ENCODE measurements around the gene TDRD6.
A peak's percentile ranks its signal among the peaks of the same experiment; 100 is the strongest.
"Not testable (repeated sequence)": the region's sequence is repeated elsewhere in the genome, so short reads cannot be mapped to it uniquely, and the experiment has no call there.

TDRD6 gene, protein sequence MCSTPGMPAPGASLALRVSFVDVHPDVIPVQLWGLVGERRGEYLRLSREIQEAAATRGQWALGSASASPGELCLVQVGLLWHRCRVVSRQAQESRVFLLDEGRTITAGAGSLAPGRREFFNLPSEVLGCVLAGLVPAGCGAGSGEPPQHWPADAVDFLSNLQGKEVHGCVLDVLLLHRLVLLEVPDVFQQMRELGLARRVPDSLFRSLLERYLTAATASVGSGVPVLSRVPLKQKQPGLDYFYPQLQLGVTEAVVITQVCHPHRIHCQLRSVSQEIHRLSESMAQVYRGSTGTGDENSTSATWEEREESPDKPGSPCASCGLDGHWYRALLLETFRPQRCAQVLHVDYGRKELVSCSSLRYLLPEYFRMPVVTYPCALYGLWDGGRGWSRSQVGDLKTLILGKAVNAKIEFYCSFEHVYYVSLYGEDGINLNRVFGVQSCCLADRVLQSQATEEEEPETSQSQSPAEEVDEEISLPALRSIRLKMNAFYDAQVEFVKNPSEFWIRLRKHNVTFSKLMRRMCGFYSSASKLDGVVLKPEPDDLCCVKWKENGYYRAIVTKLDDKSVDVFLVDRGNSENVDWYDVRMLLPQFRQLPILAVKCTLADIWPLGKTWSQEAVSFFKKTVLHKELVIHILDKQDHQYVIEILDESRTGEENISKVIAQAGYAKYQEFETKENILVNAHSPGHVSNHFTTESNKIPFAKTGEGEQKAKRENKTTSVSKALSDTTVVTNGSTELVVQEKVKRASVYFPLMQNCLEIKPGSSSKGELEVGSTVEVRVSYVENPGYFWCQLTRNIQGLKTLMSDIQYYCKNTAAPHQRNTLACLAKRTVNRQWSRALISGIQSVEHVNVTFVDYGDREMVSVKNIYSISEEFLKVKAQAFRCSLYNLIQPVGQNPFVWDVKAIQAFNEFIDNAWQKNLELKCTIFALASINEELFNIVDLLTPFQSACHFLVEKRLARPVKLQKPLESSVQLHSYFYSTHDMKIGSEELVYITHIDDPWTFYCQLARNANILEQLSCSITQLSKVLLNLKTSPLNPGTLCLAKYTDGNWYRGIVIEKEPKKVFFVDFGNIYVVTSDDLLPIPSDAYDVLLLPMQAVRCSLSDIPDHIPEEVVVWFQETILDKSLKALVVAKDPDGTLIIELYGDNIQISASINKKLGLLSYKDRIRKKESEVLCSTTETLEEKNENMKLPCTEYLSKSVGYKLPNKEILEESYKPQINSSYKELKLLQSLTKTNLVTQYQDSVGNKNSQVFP (N-terminal part only)

DNA sequence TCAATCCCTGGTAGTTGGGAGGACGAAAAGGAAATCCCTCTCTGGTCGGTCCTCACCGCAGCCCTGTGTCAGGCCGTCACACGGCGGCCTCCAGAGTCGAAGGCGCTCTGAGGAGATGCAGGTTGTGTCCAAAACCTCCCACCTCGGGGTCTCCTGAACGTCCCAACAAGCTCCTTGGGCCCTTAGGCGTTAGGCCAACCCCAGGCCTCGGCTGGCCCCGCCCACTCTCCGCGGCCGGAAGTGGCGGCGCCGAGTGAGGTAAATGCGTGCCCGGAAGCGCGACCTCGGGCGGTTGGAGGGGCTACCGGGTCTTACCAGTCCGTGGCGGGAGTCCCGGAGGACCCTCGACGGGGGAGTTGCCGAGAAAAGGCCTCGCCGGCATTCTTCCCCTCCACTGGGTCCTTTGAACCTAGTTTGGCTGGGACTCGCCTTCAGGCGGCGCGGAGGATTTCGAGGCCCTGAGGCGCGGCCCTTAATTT, at the start of gene TDRD6:
TSS of gene TDRD6 (plus strand) at position 267 of the 479 bp plus-strand sequence. CDS start 244 bp downstream, outside the sequence.
- intact Hi-C loops (cut with micrococcal nuclease), result no loop called here
- no peaks in the 10 kb centered on the region for H3K4me1 Mint-ChIP-seq (ENCODE audit: low read depth)
- no peaks in the 10 kb centered on the region for H3K36me3 Mint-ChIP-seq (ENCODE audit: low read depth)
- peaks cover 2% of the 10 kb centered on the region for H3K27me3 Mint-ChIP-seq
- H3K4me3 Mint-ChIP-seq, result no peak within 1 kb of the TSS
- no peak within 1 kb of the TSS for H3K27ac Mint-ChIP-seq
- no peaks in the 10 kb centered on the region for H3K9me3 Mint-ChIP-seq

DNA sequence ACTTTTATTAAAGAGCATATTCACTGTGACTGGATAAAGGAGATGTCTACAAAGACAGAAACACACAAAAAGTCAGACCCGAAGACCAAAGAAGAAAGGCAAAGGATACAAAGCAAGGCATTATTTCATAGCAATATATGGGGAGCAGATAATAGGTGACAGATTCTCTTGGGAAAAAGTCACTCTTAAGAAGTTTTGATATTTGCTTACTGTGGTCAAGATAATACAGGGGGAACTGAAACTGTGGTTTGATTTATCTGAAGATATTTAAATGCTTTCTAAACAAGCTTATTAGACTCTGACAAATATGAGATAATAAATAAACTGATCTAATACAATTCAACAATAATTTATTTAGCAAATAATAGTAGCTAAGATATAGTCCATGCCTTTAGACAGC, 49.8 kb upstream of the TDRD6 start:
- H3K27me3 Mint-ChIP-seq, result peaks cover 6% of the 10 kb centered on the region
- no peak overlapping the region for H3K4me3 Mint-ChIP-seq
- no peaks in the 10 kb centered on the region for H3K9me3 Mint-ChIP-seq
- H3K36me3 Mint-ChIP-seq (ENCODE audit: low read depth), result no peaks in the 10 kb centered on the region
- intact Hi-C loops (cut with micrococcal nuclease), result no loop called here
- H3K27ac Mint-ChIP-seq, result no peak overlapping the region
- H3K4me1 Mint-ChIP-seq (ENCODE audit: low read depth), result peaks cover 5% of the 10 kb centered on the region

GRCh38 chr6:46638650-46639049, 49.0 kb upstream of the TDRD6 start:
- intact Hi-C loops (cut with micrococcal nuclease), result no loop called here
- H3K4me3 Mint-ChIP-seq, result no peak overlapping the region

GRCh38 chr6:46642928-46643751, 44.5 kb upstream of the TDRD6 start:
- intact Hi-C loops (cut with micrococcal nuclease), result no loop called here
- H3K27ac Mint-ChIP-seq, result no peak overlapping the region
- H3K27me3 Mint-ChIP-seq, result peaks cover 7% of the 10 kb centered on the region
- H3K36me3 Mint-ChIP-seq (ENCODE audit: low read depth), result no peaks in the 10 kb centered on the region
- no peaks in the 10 kb centered on the region for H3K9me3 Mint-ChIP-seq
- no peak overlapping the region for H3K4me3 Mint-ChIP-seq
- no peaks in the 10 kb centered on the region for H3K4me1 Mint-ChIP-seq (ENCODE audit: low read depth)

More at GRCh38 chr6:46638650-46639049, 49.0 kb upstream of the TDRD6 start:
- no peaks in the 10 kb centered on the region for H3K36me3 Mint-ChIP-seq (ENCODE audit: low read depth)
- H3K27me3 Mint-ChIP-seq, result peaks cover 7% of the 10 kb centered on the region
- H3K9me3 Mint-ChIP-seq, result no peaks in the 10 kb centered on the region
- no peak overlapping the region for H3K27ac Mint-ChIP-seq
- H3K4me1 Mint-ChIP-seq (ENCODE audit: low read depth), result peaks cover 5% of the 10 kb centered on the region

GRCh38 chr6:46645265-46645664, 42.4 kb upstream of the TDRD6 start:
- peaks cover 7% of the 10 kb centered on the region for H3K27me3 Mint-ChIP-seq
- no peaks in the 10 kb centered on the region for H3K4me1 Mint-ChIP-seq (ENCODE audit: low read depth)

GRCh38 chr6:46648108-46648507, 39.6 kb upstream of the TDRD6 start:
- H3K36me3 Mint-ChIP-seq (ENCODE audit: low read depth); H3K4me1 Mint-ChIP-seq (ENCODE audit: low read depth); H3K4me3 Mint-ChIP-seq; H3K9me3 Mint-ChIP-seq; H3K27ac Mint-ChIP-seq; intact Hi-C loops (cut with micrococcal nuclease): not testable (repeated sequence)
- peaks cover 18% of the 10 kb centered on the region for H3K27me3 Mint-ChIP-seq

More at GRCh38 chr6:46645265-46645664, 42.4 kb upstream of the TDRD6 start:
- no peaks in the 10 kb centered on the region for H3K9me3 Mint-ChIP-seq
- H3K27ac Mint-ChIP-seq, result no peak overlapping the region
- intact Hi-C loops (cut with micrococcal nuclease), result no loop called here
- H3K36me3 Mint-ChIP-seq (ENCODE audit: low read depth), result no peaks in the 10 kb centered on the region
- no peak overlapping the region for H3K4me3 Mint-ChIP-seq

GRCh38 chr6:46648869-46649492, 38.7 kb upstream of the TDRD6 start:
- peaks cover 16% of the 10 kb centered on the region for H3K4me1 Mint-ChIP-seq (ENCODE audit: low read depth)
- no peaks in the 10 kb centered on the region for H3K9me3 Mint-ChIP-seq
- H3K36me3 Mint-ChIP-seq (ENCODE audit: low read depth), result peaks cover 6% of the 10 kb centered on the region
- peaks cover 26% of the 10 kb centered on the region for H3K27me3 Mint-ChIP-seq
- intact Hi-C loops (cut with micrococcal nuclease), result no loop called here
- H3K27ac Mint-ChIP-seq, result no peak overlapping the region
- H3K4me3 Mint-ChIP-seq, result no peak overlapping the region

DNA sequence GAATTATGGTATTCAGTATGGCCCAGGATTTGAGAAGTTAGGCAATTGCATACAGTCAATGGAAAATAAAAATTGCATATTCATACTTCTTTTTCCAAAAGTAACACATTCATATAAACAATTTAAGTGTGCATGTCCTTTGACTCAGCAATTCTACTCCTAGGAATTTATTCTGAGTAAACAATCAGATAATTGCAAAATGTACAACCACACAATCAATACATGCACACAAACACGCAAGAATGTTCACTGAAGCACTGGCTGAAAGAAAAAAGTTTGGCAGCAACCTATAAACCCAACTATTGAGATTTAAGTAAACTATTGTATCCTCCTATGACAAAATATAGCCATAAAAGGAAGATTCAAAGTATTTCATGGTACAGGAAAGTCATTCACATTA, 36.7 kb upstream of the TDRD6 start:
- H3K9me3 Mint-ChIP-seq, result no peaks in the 10 kb centered on the region
- H3K36me3 Mint-ChIP-seq (ENCODE audit: low read depth), result peaks cover 6% of the 10 kb centered on the region
- intact Hi-C loops (cut with micrococcal nuclease), result no loop called here
- H3K4me1 Mint-ChIP-seq (ENCODE audit: low read depth), result peaks cover 16% of the 10 kb centered on the region
- no peak overlapping the region for H3K27ac Mint-ChIP-seq
- peaks cover 34% of the 10 kb centered on the region for H3K27me3 Mint-ChIP-seq
- H3K4me3 Mint-ChIP-seq, result no peak overlapping the region

- Mint-ChIP-seq H3K4me1 (ENCODE audit: low read depth) (peaks cover 16% of the 10 kb centered on the region), H3K27ac (no peak overlapping the region), H3K27me3 (peaks cover 34% of the 10 kb centered on the region), H3K36me3 (ENCODE audit: low read depth) (peaks cover 6% of the 10 kb centered on the region), H3K4me3 (no peak overlapping the region), H3K9me3 (no peaks in the 10 kb centered on the region)
- intact Hi-C loops (cut with micrococcal nuclease), result no loop called here
Observed at GRCh38 chr6:46651816-46652215, 35.9 kb upstream of the TDRD6 start.

DNA sequence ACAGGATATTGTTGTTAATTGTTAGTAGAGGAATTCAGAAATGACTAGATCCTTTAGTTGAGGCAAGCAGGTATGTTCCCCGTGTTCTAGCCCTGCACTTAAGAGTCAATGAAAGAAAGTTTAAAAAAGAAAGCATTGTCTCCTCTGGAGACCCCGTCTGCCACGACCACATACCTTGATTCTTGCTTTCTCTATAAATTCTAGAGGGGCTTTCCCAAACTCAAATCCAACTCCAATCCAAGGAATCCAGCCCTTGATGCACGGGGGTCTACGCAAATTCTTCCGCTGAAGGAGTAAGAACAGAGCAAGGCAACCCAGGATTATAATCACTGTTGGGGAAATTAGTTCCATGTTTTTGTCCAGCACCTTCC, 35.5 kb upstream of the TDRD6 start:
- no peak overlapping the region for H3K27ac Mint-ChIP-seq
- intact Hi-C loops (cut with micrococcal nuclease), result no loop called here
- H3K4me3 Mint-ChIP-seq, result peak overlapping the region; percentile 91
- H3K9me3 Mint-ChIP-seq, result no peaks in the 10 kb centered on the region
- peaks cover 6% of the 10 kb centered on the region for H3K36me3 Mint-ChIP-seq (ENCODE audit: low read depth)
- H3K4me1 Mint-ChIP-seq (ENCODE audit: low read depth), result peaks cover 16% of the 10 kb centered on the region
- H3K27me3 Mint-ChIP-seq, result peaks cover 34% of the 10 kb centered on the region

GRCh38 chr6:46652603-46653438, 34.9 kb upstream of the TDRD6 start, which contains the start of the genes CYP39A1 and SLC25A27:
TSS of gene CYP39A1 (minus strand) at chr6:46652818. CDS start at chr6:46652582, 236 bp downstream.
TSS of gene SLC25A27 (plus strand) at chr6:46652975. CDS start at chr6:46653193, 218 bp downstream.
- Mint-ChIP-seq H3K27me3 (peaks cover 34% of the 10 kb centered on the region), H3K36me3 (ENCODE audit: low read depth) (peaks cover 6% of the 10 kb centered on the region), H3K27ac (no peak within 1 kb of the TSS), H3K4me3 (peak within 1 kb of the TSS; percentile 91), H3K9me3 (no peaks in the 10 kb centered on the region), H3K4me1 (ENCODE audit: low read depth) (peaks cover 16% of the 10 kb centered on the region)
- intact Hi-C loops (cut with micrococcal nuclease), result no loop called here

All from dendritic cell treated with granulocyte-macrophage colony-stimulating factor and Interleukin-4, amounts not matched to agents 40 ng/mL and 50 ng/mL, for 4 days (primary cell).